ENCODE results near the gene SIL1. TPM values are rescaled to one million over a fixed set of nuclear protein-coding genes. Genes with fewer than 3 reads are reported as not detected.

Gene SIL1
- total and polyA plus RNA-seq, 2 of the 4 experiments (the other 2 are of a cell fraction), result 56.1 to 66.0 TPM

DNA sequence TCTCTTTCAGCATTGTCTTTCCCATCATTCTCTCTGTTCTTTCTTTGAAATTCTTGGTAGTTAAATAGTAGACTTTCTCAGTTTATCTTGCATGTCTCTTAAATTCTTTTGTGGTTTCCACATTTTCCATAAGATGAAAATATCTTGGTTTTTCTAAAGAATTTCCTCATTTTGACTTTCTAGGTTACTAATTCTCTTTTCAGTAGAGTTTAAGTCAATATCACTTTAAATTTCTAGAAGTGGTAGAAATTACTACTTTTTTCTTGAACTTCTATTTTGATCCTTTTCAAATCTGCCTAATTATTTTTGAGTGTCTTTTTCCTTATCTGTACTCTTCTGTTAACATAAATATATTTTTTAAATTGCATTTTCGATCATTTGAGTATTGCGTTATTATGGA, 299.4 kb downstream of the SIL1 start:
- ChIA-PET CTCF (interaction anchor here (0.6 kb wide), 1 partner anchor 55 kb away, joined by 3 read pairs; no protein-coding TSS in a partner anchor), POLR2A (ENCODE audit: unreplicated experiment) (interaction anchor here (0.7 kb wide), 1 partner anchor 323 kb away, joined by 3 read pairs; the partner anchor contains the start of gene HSPA9)
- Histone ChIP-seq H2BK20ac (ENCODE audit: low read depth, low read length) (no peak overlapping the region), H4K91ac (ENCODE audit: insufficient read depth, low read depth, low read length) (no peak overlapping the region), H4K8ac (ENCODE audit: low read depth in 2 of 2, low read length in 2 of 2) (no peak overlapping the region), H3K9me1 (ENCODE audit: insufficient read depth, low read length) (peaks cover 13% of the 10 kb centered on the region), H3K14ac (replicated peaks; ENCODE audit: low read depth, low read length) (no peak overlapping the region), H3K4me1 (ENCODE audit: control insufficient read depth, insufficient read depth, low read length) (peaks cover 18% of the 10 kb centered on the region), H3K27me3 (ENCODE audit: control insufficient read depth, insufficient read depth, low read length) (no peaks in the 10 kb centered on the region), H4K20me1 (ENCODE audit: insufficient read depth, low read length) (peaks cover 3% of the 10 kb centered on the region), H3K23ac (ENCODE audit: low read depth, low read length) (no peak overlapping the region), H2AK9ac (replicated peaks; ENCODE audit: low read depth, low read length, poor library complexity) (no peak overlapping the region), H2BK15ac (ENCODE audit: low read depth, low read length) (no peak overlapping the region), H4K5ac (ENCODE audit: low read depth, low read length) (no peak overlapping the region), H3K4me3 (ENCODE audit: insufficient read depth, low read depth, low read length) (no peak overlapping the region), H3K18ac (ENCODE audit: low read depth, low read length) (no peak overlapping the region), H3K4me2 (ENCODE audit: low read depth, low read length) (no peak overlapping the region), H3K79me1 (ENCODE audit: low read depth in 1 of 2, low read length in 2 of 2) (peaks cover 29 to 66% of the 10 kb centered on the region in 2 experiments), H2BK5ac (ENCODE audit: low read depth, low read length, poor library complexity, severe bottlenecking) (no peak overlapping the region), H3K36me3 (ENCODE audit: control insufficient read depth, insufficient read depth, low read length) (peaks cover 16% of the 10 kb centered on the region), H3K4ac (ENCODE audit: low read depth, low read length) (no peak overlapping the region), H2BK120ac (ENCODE audit: low read depth, low read length) (no peak overlapping the region), H3K56ac (ENCODE audit: extremely low read depth, insufficient read depth, low read length) (no peak overlapping the region), H3K9me3 (ENCODE audit: control insufficient read depth, insufficient read depth, low read length) (no peaks in the 10 kb centered on the region; the same call in 1 of the 2 replicates), H2AK5ac (ENCODE audit: low read depth, low read length) (no peak overlapping the region), H3K27ac (ENCODE audit: insufficient read depth, low read length) (no peak overlapping the region), H3K9ac (ENCODE audit: low read depth, low read length) (no peak overlapping the region), H2AFZ (replicated peaks; ENCODE audit: low read length, poor library complexity) (no peak overlapping the region)
- dilution Hi-C loops (cut with HindIII; ENCODE audit: low sequenced_read_pairs, unreplicated experiment), result no loop called here
- in situ Hi-C loops (cut with MboI; ENCODE audit: low sequenced_read_pairs), result no loop called here
- TF ChIP-seq MXI1 (IDR thresholded peaks at IDR 0.05; ENCODE audit: borderline replicate concordance, low read depth, low read length) (no peak), POLR2A (IDR thresholded peaks at IDR 0.05; ENCODE audit: low read depth, low read length) (no peak), FOS (IDR thresholded peaks at IDR 0.05; ENCODE audit: low read depth, low read length) (no peak), RCOR1 (IDR thresholded peaks at IDR 0.05; ENCODE audit: insufficient replicate concordance, low read length) (no peak), MAFK (IDR thresholded peaks at IDR 0.05; ENCODE audit: low read depth, low read length) (no peak), CEBPB (IDR thresholded peaks at IDR 0.05; ENCODE audit: low read depth, low read length) (no peak), BHLHE40 (IDR thresholded peaks at IDR 0.05; ENCODE audit: low read depth, low read length) (no peak), RFX5 (IDR thresholded peaks at IDR 0.05; ENCODE audit: low read depth, low read length) (no peak), CHD1 (IDR thresholded peaks at IDR 0.05; ENCODE audit: low read depth, low read length) (no peak)
- TF ChIP-seq, protein P1, sequence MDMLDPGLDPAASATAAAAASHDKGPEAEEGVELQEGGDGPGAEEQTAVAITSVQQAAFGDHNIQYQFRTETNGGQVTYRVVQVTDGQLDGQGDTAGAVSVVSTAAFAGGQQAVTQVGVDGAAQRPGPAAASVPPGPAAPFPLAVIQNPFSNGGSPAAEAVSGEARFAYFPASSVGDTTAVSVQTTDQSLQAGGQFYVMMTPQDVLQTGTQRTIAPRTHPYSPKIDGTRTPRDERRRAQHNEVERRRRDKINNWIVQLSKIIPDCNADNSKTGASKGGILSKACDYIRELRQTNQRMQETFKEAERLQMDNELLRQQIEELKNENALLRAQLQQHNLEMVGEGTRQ (IDR thresholded peaks at IDR 0.05; ENCODE audit: low read depth, low read length), result no peak
- TF ChIP-seq, protein P2, sequence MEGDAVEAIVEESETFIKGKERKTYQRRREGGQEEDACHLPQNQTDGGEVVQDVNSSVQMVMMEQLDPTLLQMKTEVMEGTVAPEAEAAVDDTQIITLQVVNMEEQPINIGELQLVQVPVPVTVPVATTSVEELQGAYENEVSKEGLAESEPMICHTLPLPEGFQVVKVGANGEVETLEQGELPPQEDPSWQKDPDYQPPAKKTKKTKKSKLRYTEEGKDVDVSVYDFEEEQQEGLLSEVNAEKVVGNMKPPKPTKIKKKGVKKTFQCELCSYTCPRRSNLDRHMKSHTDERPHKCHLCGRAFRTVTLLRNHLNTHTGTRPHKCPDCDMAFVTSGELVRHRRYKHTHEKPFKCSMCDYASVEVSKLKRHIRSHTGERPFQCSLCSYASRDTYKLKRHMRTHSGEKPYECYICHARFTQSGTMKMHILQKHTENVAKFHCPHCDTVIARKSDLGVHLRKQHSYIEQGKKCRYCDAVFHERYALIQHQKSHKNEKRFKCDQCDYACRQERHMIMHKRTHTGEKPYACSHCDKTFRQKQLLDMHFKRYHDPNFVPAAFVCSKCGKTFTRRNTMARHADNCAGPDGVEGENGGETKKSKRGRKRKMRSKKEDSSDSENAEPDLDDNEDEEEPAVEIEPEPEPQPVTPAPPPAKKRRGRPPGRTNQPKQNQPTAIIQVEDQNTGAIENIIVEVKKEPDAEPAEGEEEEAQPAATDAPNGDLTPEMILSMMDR (conservative IDR thresholded peaks at IDR 0.05; ENCODE audit: low read depth, low read length), result no peak
- intact Hi-C loops (cut with micrococcal nuclease), result no loop called here
- no peak for ATAC-seq (ENCODE audit: low read depth)
- BruUV-seq (replicated peaks), result no TSS peak
- WGBS, 2 experiments (ENCODE audit: extremely low coverage in 2 of 2, insufficient read length in 1 of 2), result no CpG with 5 or more reads among the region's 2 CpGs
- no peak for DNase-seq
